GM19467 (cell line): Measurements from ENCODE around the gene GCM1.
A peak's percentile ranks its signal among the peaks of the same experiment; 100 is the strongest.

ENCODE experiments used
- ATAC-seq: cut with Tn5 transposase; IDR thresholded peaks from one replicate; pipeline ENCODE4 v1.9.1; 2021; ENCODE audit warnings: mild to moderate bottlenecking, moderate library complexity; ENCODE audit not compliant: unreplicated experiment

The GCM1 gene

DNA sequence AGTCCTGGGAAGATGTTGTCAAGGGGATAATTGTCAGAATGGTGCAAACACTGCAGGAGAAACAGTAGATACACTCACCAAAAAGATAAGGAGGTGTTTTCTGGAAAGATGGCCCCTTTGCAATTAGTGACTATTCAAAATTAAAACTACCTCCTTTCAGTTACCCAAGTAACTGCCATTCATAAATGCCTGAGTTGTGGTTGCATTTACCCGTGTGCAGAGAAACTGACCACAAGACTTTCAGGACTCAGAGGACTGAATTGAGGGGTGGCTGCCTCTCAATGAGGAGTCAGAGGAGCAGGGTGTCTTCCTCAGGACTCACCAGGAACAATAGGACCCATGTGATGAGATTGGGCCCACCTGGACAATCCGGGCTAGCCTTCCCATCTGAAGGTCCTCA lies 39.0 kb downstream of the GCM1 start:
- ATAC-seq: peak; percentile 60

DNA sequence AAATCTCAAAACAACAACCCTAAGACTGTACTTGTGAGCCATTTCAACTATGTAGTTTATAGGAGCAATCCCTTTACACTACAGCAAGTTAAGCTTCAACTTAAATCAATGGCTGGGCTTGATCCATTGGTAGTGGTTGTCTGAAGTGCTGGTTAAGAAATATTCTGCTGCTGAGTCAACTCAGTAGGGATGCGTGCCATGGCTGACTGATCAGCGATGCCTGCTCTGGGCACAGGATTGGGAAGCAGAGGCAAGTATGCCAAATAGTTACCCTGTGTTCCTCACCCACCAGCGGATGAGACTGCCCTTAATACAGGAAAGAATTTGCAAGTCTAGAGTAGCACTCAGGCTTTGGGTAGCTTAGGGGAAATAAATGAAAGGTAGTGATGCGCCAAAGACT lies 41.5 kb downstream of the GCM1 start:
- no peak for ATAC-seq

DNA sequence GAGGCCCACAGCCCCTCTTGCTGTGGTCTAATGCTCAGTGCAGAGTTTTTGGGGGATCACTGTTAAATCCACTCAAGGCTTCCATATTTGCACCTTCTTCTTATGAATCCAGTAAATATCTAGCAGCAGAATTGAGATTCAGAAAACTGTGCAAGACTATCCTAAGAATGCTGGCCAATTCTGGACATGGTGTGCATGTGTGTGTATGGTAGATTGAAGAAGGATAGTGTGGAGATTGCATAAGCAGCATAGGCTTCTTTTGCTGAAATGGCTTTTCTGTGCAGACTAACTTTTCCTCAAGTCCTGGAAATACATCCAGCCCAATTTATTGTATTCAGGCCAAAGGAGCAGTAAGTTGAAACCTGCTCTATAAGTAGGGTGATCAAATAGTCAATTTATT lies 43.7 kb downstream of the GCM1 start:
- ATAC-seq: no peak

DNA sequence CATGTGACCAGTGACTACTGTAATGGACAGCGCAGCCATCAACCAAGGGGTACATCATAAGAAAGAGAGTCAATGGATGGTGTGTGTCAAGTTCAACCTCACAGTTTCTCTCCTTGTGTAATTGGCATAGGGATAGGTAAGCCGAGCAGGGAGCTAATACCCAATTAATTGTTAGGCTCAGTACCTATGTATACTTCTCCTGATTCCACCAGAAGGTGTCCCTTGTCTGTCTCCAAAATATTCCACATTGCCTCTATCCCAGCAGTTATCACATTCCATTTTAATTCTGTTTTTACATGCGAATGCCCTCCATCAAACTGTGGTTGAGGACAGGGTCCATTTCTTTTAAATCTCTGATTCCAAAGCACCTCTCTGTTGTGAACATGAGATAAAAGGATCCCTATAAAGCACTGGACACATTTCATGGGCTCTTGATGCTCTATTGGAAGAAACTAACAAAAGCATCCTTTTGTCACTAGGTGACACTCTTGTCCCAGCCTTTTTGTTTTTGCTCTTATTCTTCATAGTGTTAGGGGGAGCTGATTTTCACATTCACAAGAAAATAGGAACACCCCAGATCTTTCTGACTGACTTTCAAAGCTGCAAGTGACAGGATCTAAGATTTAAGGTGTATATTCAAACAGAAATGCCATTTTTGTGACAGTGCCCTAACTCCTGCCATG lies 44.5 kb downstream of the GCM1 start:
- no peak for ATAC-seq

DNA sequence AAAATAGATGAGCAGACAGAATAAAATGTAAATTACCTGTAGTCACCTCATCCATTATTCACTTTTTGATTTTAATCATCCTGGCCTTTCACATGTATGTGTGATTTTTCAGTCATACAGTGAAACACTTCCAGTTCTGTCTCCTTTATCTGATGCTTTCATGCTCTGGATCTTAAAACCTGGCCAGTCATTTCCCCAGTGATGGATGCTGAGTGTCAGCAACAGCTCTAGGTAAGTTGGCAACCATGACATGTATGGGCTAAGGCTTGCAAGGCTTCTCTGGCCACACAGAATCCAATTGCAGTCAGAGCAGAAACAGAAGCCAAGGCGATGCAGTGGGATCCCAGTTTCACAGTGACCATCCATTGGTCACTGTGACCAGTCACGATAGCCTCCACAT lies 47.6 kb downstream of the GCM1 start:
- no peak for ATAC-seq

DNA sequence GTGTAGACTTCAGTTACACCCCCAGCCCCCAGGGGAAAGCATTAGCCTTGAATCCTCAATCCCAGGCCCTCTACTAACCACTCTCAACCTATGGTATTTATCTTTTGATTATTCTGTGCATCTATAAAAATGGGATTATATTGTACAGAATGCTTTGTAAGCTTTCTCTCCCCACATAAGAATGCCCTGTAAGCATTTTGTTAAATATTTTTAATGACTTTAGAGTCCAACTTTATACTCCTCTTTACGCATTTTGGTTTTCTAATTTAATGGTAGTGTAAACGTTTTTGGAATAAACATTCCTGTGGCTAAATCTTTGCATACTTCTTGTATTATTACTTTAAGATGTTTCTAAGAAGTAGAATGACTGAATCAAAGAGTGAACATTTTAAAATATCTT lies 48.1 kb downstream of the GCM1 start:
- no peak for ATAC-seq

DNA sequence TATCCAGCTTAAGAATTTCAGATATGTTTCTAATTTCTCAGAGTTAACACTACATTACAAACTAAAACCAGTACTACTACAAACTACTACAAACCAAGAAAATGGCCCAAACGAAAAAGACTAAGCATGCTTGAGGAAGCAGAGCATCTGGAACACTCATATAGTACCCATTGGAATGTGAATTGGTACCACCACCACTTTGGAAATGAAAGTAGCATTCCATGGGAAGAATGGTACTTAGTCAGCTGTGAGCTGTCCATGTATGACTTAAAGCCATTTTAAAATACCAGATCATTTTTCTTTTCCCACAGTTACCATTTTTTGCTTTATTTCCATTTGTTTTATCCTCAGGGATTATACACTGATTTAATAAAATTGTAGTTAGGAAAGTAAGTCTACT lies 52.9 kb downstream of the GCM1 start:
- ATAC-seq: no peak

DNA sequence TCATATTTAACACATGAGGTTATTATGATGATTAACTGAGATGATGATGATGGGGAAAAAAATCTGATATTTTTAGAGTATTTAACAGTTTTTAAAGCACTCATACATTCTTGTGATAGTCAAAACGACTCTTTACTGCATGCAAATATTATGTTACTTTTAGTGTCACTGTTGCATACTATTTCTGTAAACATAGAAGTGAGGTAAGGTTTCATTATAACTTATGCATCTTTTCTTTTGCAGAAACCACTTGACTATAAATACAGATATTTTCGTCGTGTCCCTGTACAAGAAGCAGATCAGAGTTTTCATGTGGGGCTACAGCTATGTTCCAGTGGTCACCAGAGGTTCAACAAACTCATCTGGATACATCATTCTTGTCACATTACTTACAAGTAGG lies 53.4 kb downstream of the GCM1 start:
- ATAC-seq: no peak

DNA sequence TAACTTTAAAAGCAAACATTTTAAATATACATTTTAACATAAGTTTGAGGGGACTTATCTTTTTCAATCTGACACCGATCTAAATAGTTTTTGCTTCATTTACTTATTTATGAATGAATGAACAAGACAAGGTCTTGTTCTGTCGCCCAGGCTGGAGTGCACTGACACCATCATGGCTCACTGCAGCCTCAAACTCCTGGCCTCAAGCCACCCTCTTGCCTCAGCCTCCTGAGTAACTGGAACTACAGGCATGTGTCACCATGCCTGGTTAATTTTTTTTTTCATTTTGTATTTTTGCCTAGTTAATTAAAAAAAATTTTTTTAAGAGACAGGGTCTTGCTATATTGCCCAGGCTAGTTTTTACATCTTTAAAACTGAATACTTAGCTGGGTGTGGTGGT lies 58.1 kb downstream of the GCM1 start:
- ATAC-seq: no peak

DNA sequence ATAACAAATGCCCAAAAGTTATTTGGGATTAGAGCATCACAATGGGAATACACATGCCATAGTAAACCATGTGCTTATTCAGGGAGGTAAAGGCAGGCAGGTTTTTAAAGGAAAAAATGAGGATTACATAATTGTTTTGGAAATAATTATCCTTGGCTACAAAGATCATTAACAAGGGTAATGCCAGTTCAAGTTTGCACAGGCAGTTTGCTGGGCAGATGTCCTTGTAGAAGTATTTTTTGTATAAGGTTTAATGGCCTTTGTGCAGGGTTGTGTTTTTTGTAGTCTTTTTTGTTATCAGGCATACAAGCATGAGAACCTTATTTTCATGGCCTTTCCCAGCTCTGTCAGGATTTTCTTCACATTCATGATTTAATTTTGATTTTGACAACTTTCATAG lies 58.7 kb downstream of the GCM1 start:
- no peak for ATAC-seq

DNA sequence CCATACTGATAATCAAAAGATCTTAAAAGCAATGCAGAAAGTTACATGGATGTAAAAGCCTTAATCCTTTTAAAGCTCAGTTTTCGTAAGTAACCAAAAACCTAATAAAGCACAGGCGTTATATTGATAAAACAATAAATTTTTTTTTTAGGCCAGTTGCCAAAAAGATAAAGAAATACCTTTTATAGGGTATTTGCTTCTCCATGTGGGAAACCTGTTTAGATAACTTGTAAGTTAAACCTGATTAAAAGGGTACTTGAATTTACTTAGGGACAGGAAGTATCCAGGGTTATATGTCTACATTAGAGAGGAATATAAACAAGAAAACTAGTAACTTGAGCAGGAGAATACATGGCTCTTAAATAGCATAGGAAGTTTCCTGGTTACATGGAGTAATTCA lies 62.3 kb downstream of the GCM1 start:
- no peak for ATAC-seq

DNA sequence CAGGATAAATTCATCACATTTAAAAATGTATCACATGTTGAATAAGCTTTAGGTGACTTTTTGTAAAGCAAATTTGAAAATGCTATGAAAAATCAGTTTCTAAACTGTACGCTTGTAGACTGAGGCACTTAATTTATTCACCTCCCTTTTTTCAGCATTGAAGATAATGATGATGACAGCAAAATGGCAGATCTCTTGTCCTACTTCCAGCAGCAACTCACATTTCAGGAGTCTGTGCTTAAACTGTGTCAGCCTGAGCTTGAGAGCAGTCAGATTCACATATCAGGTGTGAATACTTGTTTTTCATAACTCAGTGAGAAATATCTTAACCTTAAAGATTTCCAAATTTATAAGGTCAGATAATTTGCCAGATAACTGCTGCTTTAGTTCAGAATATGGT lies 67.8 kb downstream of the GCM1 start:
- no peak for ATAC-seq
